OCI-LY1 (cell line): ENCODE measurements around the gene DDC.

Experiments used
- H2AFZ ChIP-seq: fragments of 200-600 bp; sonication (generic), shearing (Covaris generic); 2 replicates; pipeline ENCODE4 v1.6.0; 2014; ENCODE audit warnings: antibody characterized with exemption, mild to moderate bottlenecking, low read length
- H3F3A ChIP-seq: fragments of 200-600 bp; sonication (generic), shearing (Covaris generic); 2 replicates; pipeline ENCODE4 v1.6.0; 2014; ENCODE audit warnings: mild to moderate bottlenecking, antibody characterized with exemption, low read length, moderate library complexity; ENCODE audit not compliant: insufficient read depth
- H3K27ac ChIP-seq: fragments of 200-600 bp; sonication (generic); 2 replicates; pipeline ENCODE4 v1.5.1; 2014; ENCODE audit warnings: low read length, mixed run types, mild to moderate bottlenecking, low read depth; ENCODE audit not compliant: poor library complexity, severe bottlenecking
- H3K27me3 ChIP-seq: fragments of 200-600 bp; sonication (generic); 2 replicates; pipeline ENCODE4 v1.6.0; 2014; ENCODE audit warnings: antibody characterized with exemption, mild to moderate bottlenecking, low read length, moderate library complexity; ENCODE audit not compliant: insufficient read depth
- H3K36me3 ChIP-seq: fragments of 200-600 bp; sonication (generic); 2 replicates; pipeline ENCODE4 v1.6.1; 2014; ENCODE audit warnings: mild to moderate bottlenecking, antibody characterized with exemption, low read length, moderate library complexity, mixed read lengths; ENCODE audit not compliant: insufficient read depth
- H3K4me1 ChIP-seq: fragments of 200-600 bp; sonication (generic); 2 replicates; pipeline ENCODE4 v1.5.1; 2014; ENCODE audit warnings: mild to moderate bottlenecking, low read length, moderate library complexity; ENCODE audit not compliant: insufficient read depth, severe bottlenecking
- H3K4me2 ChIP-seq: fragments of 200-600 bp; sonication (generic), shearing (Covaris generic); 2 replicates; pipeline ENCODE4 v1.6.1; 2014; ENCODE audit warnings: low read length
- H3K4me3 ChIP-seq: fragments of 200-600 bp; sonication (generic); 2 replicates; pipeline ENCODE4 v1.5.1; 2014; ENCODE audit warnings: low read length, low read depth, mild to moderate bottlenecking, mixed read lengths; ENCODE audit not compliant: poor library complexity, severe bottlenecking
- H3K79me2 ChIP-seq: fragments of 200-600 bp; shearing (Covaris generic); 2 replicates; pipeline ENCODE4 v1.6.1; 2016; ENCODE audit warnings: mixed run types, low read length, mixed read lengths; ENCODE audit not compliant: insufficient read depth
- H3K9ac ChIP-seq: fragments of 200-600 bp; sonication (generic), shearing (Covaris generic); 2 replicates; pipeline ENCODE4 v1.6.1; 2014; ENCODE audit warnings: mild to moderate bottlenecking, low read length, mixed read lengths
- H3K9me2 ChIP-seq: fragments of 200-600 bp; sonication (generic), shearing (Covaris generic); 2 replicates; pipeline ENCODE4 v1.6.1; 2014; ENCODE audit warnings: low read depth, mild to moderate bottlenecking, low read length, mixed read lengths
- H3K9me3 ChIP-seq: fragments of 200-600 bp; shearing (Covaris generic); 2 replicates; pipeline ENCODE4 v1.6.1; 2014; ENCODE audit warnings: low read length, mixed read lengths
- H4K20me1 ChIP-seq: fragments of 200-600 bp; sonication (generic), shearing (Covaris generic); 2 replicates; pipeline ENCODE4 v1.6.0; 2016; ENCODE audit warnings: mild to moderate bottlenecking, low read length; ENCODE audit not compliant: insufficient read depth
- EZH2 ChIP-seq: fragments of 200-600 bp; sonication (generic), shearing (Covaris generic); IDR thresholded peaks from 2 replicates; pipeline ENCODE4 v1.8.0; 2017; ENCODE audit warnings: borderline replicate concordance, mixed run types, mild to moderate bottlenecking, antibody characterized with exemption, low read length, moderate library complexity, mixed read lengths
- TF ChIP-seq, protein P1 (sequence below): fragments of 200-600 bp; sonication (generic), shearing (Covaris generic); IDR thresholded peaks from 2 replicates; pipeline ENCODE4 v1.5.1; 2017; ENCODE audit warnings: mild to moderate bottlenecking, antibody characterized with exemption, low read length, moderate library complexity, mixed read lengths

Gene DDC

DNA sequence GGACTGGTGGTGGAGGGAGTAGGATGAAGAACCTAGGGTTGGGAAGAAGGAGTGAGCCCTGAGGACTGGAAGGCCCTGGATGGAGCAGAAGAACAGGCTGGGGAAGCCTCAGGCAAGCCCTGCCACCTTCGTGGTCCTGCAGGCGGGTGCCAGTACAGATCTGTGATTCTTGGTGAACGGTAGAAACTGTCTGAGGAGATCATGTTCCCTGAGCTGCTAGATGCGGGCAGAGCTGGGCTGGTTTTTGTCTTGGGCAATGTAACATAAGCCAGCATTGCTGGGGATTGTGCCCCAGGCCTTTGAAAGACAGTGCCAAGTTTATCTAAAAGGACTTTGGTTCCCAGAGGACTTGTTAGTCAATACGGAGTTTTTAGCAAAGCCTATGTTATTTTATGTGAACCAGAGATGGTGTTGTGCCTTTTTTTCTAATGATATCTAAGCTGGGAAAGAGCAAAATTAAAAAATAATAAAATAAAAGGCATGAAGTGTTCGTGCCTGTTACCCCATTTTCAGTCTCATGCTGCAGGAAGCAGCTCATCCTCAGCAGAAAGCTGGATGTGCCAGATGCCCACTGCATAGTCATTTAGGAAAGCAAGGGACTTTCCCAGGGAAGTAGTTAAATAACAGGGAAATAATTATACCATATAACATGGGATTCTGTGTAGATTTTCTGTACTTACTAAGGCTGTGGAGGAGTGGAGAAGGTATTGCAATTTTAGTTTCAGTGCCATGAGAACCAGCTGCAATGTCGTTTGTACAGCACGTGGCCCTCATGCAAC lies 90.6 kb downstream of the DDC start:
- Histone ChIP-seq H2AFZ (no peak overlapping the region), H3K9ac (no peak overlapping the region), H3K36me3 (no peaks in the 10 kb centered on the region), H4K20me1 (no peaks in the 10 kb centered on the region), H3K9me3 (no peaks in the 10 kb centered on the region), H3K4me2 (no peak overlapping the region), H3K27ac (no peak overlapping the region), H3K79me2 (no peaks in the 10 kb centered on the region), H3K27me3 (peaks cover 11% of the 10 kb centered on the region; the same call in 1 of the 2 replicates), H3K9me2 (no peaks in the 10 kb centered on the region), H3F3A (no peaks in the 10 kb centered on the region), H3K4me3 (no peak overlapping the region), H3K4me1 (no peaks in the 10 kb centered on the region)
- TF ChIP-seq EZH2, result no peak
- TF ChIP-seq, protein P1, sequence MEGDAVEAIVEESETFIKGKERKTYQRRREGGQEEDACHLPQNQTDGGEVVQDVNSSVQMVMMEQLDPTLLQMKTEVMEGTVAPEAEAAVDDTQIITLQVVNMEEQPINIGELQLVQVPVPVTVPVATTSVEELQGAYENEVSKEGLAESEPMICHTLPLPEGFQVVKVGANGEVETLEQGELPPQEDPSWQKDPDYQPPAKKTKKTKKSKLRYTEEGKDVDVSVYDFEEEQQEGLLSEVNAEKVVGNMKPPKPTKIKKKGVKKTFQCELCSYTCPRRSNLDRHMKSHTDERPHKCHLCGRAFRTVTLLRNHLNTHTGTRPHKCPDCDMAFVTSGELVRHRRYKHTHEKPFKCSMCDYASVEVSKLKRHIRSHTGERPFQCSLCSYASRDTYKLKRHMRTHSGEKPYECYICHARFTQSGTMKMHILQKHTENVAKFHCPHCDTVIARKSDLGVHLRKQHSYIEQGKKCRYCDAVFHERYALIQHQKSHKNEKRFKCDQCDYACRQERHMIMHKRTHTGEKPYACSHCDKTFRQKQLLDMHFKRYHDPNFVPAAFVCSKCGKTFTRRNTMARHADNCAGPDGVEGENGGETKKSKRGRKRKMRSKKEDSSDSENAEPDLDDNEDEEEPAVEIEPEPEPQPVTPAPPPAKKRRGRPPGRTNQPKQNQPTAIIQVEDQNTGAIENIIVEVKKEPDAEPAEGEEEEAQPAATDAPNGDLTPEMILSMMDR, result no peak

DNA sequence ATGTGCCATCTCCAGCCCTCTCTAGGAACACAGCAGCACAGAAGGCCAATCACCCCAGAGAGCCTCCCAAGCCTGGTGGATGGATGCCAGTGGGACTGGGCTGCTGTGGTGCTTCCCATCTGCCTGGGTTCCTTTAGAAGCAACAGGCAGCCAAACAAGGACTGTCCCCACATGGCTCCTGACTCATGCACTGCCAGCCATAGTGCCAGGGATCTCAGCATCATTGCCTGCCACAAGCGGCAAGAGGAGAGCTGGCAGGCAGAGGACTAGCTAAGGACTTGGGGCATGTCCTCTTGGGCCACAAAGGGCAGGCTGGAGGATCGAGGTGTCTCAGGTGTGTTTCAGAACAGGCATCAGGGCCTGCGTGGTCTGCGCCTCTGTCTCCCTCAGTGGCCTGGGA lies 91.7 kb downstream of the DDC start:
- no peaks in the 10 kb centered on the region for H3K79me2 ChIP-seq
- no peak overlapping the region for H3K4me2 ChIP-seq
- no peak overlapping the region for H3K27ac ChIP-seq
- H4K20me1 ChIP-seq, result no peaks in the 10 kb centered on the region
- H3K9me3 ChIP-seq, result no peaks in the 10 kb centered on the region
- no peaks in the 10 kb centered on the region for H3K36me3 ChIP-seq
- H3F3A ChIP-seq, result no peaks in the 10 kb centered on the region
- peaks cover 12% of the 10 kb centered on the region; the same call in 1 of the 2 replicates for H3K27me3 ChIP-seq
- no peak overlapping the region for H2AFZ ChIP-seq
- no peak overlapping the region for H3K4me3 ChIP-seq
- H3K9ac ChIP-seq, result no peak overlapping the region
- no peaks in the 10 kb centered on the region for H3K9me2 ChIP-seq
- H3K4me1 ChIP-seq, result no peaks in the 10 kb centered on the region
- no peak for TF ChIP-seq EZH2
- TF ChIP-seq, protein P1, result no peak

DNA sequence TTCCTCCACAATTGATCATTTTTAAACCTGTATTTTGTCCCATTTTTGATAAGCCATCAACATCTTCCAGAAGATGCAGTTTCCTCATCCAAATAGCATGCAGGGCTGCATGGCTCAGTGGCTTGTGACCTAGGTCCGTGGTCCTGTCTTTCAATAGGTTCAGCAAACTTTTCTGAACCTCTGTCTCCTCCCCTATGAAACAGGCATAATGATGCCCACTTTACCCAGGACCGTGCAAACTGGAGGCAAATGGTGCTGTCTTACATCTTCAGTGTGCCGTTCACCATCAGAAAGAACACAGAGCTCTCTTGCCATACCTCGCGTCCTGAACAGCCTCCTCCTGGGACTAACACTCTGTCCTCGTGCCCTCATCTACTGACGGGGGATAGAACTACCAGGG lies 92.8 kb downstream of the DDC start:
- H3K79me2 ChIP-seq, result no peaks in the 10 kb centered on the region
- no peak overlapping the region for H3K27ac ChIP-seq
- H3K36me3 ChIP-seq, result no peaks in the 10 kb centered on the region
- no peak overlapping the region for H2AFZ ChIP-seq
- no peak overlapping the region for H3K4me3 ChIP-seq
- no peaks in the 10 kb centered on the region for H3F3A ChIP-seq
- no peaks in the 10 kb centered on the region for H3K9me3 ChIP-seq
- peaks cover 15% of the 10 kb centered on the region; the same call in 1 of the 2 replicates for H3K27me3 ChIP-seq
- H4K20me1 ChIP-seq, result no peaks in the 10 kb centered on the region
- TF ChIP-seq, protein P1, result no peak
- no peak for TF ChIP-seq EZH2
- H3K4me2 ChIP-seq, result no peak overlapping the region
- H3K4me1 ChIP-seq, result peaks cover 9% of the 10 kb centered on the region
- no peaks in the 10 kb centered on the region for H3K9me2 ChIP-seq
- no peak overlapping the region for H3K9ac ChIP-seq
